ENCODE results near the gene TIGIT. TPM values are rescaled to one million over a fixed set of nuclear protein-coding genes. Genes with fewer than 3 reads are reported as not detected.

The TIGIT gene
- not detected in 2 replicates for total RNA-seq

GRCh38 chr3:114293838-114294535 lies at the start of gene TIGIT:
TSS of gene TIGIT (plus strand) at chr3:114294028. CDS start at chr3:114294062, 34 bp downstream.

Other genes with a start within 250 kb of the TIGIT start
- gene CCDC191, start 237.5 kb upstream of the TIGIT start, total RNA-seq = 2.6 and 2.8 TPM in 2 replicates
- gene QTRT2, start 237.3 kb upstream of the TIGIT start, total RNA-seq = 31.0 and 36.8 TPM in 2 replicates
- not detected in 2 replicates for gene DRD3, start 115.0 kb upstream of the TIGIT start, total RNA-seq
- not detected in 2 replicates for gene ZNF80, start 56.5 kb upstream of the TIGIT start, total RNA-seq